ENCODE results near the gene NUDCD3.

Gene NUDCD3

GRCh38 chr7:44353668-44354067 lies 136.8 kb downstream of the NUDCD3 start:
- Histone ChIP-seq H3K27me3 (peaks cover 0 to 8% of the 10 kb centered on the region in 2 donors), H3K27ac (no peak overlapping the region), H3K9me3 (peaks cover 0 to 14% (median 3%) of the 10 kb centered on the region in 3 donors), H3K4me1 (no peaks in the 10 kb centered on the region), H3K4me3 (no peak overlapping the region), H3K36me3 (no peaks in the 10 kb centered on the region)
- intact Hi-C loops (cut with DNase I; ENCODE audit: low total_unique reads) = no loop called here
- TF ChIP-seq CTCF (IDR thresholded peaks at IDR 0.05) = no peak
- no peak for DNase-seq

GRCh38 chr7:44348851-44349781 lies 141.3 kb downstream of the NUDCD3 start:
- H3K27ac ChIP-seq = no peak overlapping the region
- intact Hi-C loops (cut with DNase I; ENCODE audit: low total_unique reads) = no loop called here

GRCh38 chr7:44348300-44348699 lies 142.2 kb downstream of the NUDCD3 start:
- no peak for DNase-seq
- Histone ChIP-seq H3K4me1 (no peaks in the 10 kb centered on the region), H3K27ac (no peak overlapping the region), H3K27me3 (peaks cover 0 to 16% of the 10 kb centered on the region in 2 donors), H3K36me3 (no peaks in the 10 kb centered on the region), H3K9me3 (peaks cover 0 to 6% (median 3%) of the 10 kb centered on the region in 3 donors), H3K4me3 (no peak overlapping the region)
- no peak for TF ChIP-seq CTCF (IDR thresholded peaks at IDR 0.05)
- intact Hi-C loops (cut with DNase I; ENCODE audit: low total_unique reads) = no loop called here

More at GRCh38 chr7:44348851-44349781, 141.3 kb downstream of the NUDCD3 start:
- DNase-seq = no peak
- no peaks in the 10 kb centered on the region for H3K4me1 ChIP-seq
- peaks cover 0 to 6% (median 3%) of the 10 kb centered on the region in 3 donors for H3K9me3 ChIP-seq
- no peaks in the 10 kb centered on the region for H3K36me3 ChIP-seq
- H3K27me3 ChIP-seq = peaks cover 0 to 16% of the 10 kb centered on the region in 2 donors
- no peak overlapping the region for H3K4me3 ChIP-seq
- TF ChIP-seq CTCF (IDR thresholded peaks at IDR 0.05) = no peak

- H3K4me3 ChIP-seq = no peak overlapping the region
- intact Hi-C loops (cut with DNase I; ENCODE audit: low total_unique reads) = no loop called here
- no peak for TF ChIP-seq CTCF (IDR thresholded peaks at IDR 0.05)
- no peaks in the 10 kb centered on the region for H3K36me3 ChIP-seq
- H3K27ac ChIP-seq = no peak overlapping the region
- no peaks in the 10 kb centered on the region for H3K4me1 ChIP-seq
- H3K9me3 ChIP-seq = peaks cover 0 to 6% (median 3%) of the 10 kb centered on the region in 3 donors
- DNase-seq = no peak
- peaks cover 0 to 16% of the 10 kb centered on the region in 2 donors for H3K27me3 ChIP-seq
These were observed 142.8 kb downstream of the NUDCD3 start for GRCh38 chr7:44347546-44348114.

- no peak overlapping the region for H3K27ac ChIP-seq
- TF ChIP-seq CTCF (IDR thresholded peaks at IDR 0.05) = no peak
- H3K4me1 ChIP-seq = no peaks in the 10 kb centered on the region
- H3K36me3 ChIP-seq = no peaks in the 10 kb centered on the region
- peaks cover 0 to 3% (median 3%) of the 10 kb centered on the region in 3 donors for H3K9me3 ChIP-seq
- no peak for DNase-seq
- peaks cover 0 to 16% of the 10 kb centered on the region in 2 donors for H3K27me3 ChIP-seq
- H3K4me3 ChIP-seq = no peak overlapping the region
- intact Hi-C loops (cut with DNase I; ENCODE audit: low total_unique reads) = no loop called here
These were observed 144.4 kb downstream of the NUDCD3 start for GRCh38 chr7:44346063-44346462.

All from tibial artery (tissue), 4 donors.